Kidney tubule cell (primary cell): ENCODE results near the gene DSTN.

ENCODE experiments used
- DNase-seq: peaks from one replicate; pipeline ENCODE4 v3.0.0-alpha.2; 2018; ENCODE audit warnings: low spot score

Gene DSTN

GRCh38 chr20:17569616-17570346 lies at the start of gene DSTN:
Gene DSTN, plus strand, starts transcription at chr20:17570075. Its CDS starts 134 bp downstream, at chr20:17570209.
- DNase-seq: peak; percentile 95

GRCh38 chr20:17520583-17520982 lies 49.3 kb upstream of the DSTN start:
- DNase-seq: no peak

- DNase-seq: no peak
Measured at GRCh38 chr20:17522528-17522927, 47.3 kb upstream of the DSTN start.

GRCh38 chr20:17523326-17523725 lies 46.5 kb upstream of the DSTN start:
- no peak for DNase-seq

GRCh38 chr20:17524560-17524959 lies 45.3 kb upstream of the DSTN start:
- DNase-seq: no peak

GRCh38 chr20:17525132-17525531 lies 44.7 kb upstream of the DSTN start:
- no peak for DNase-seq

- DNase-seq: peak; percentile 64
Measured at GRCh38 chr20:17525650-17526049, 44.2 kb upstream of the DSTN start.

- no peak for DNase-seq
Measured at GRCh38 chr20:17529586-17529985, 40.3 kb upstream of the DSTN start.

- no peak for DNase-seq
Measured at GRCh38 chr20:17530153-17530552, 39.7 kb upstream of the DSTN start.

- peak; percentile 64 for DNase-seq
Measured at GRCh38 chr20:17530716-17531664, 38.9 kb upstream of the DSTN start, which contains the start of gene BFSP1. Gene BFSP1, minus strand, starts transcription at chr20:17531379. Its CDS starts 50 bp downstream, at chr20:17531329.

- no peak for DNase-seq
Measured at GRCh38 chr20:17531665-17532025, 38.2 kb upstream of the DSTN start.

GRCh38 chr20:17533396-17533795 lies 36.5 kb upstream of the DSTN start:
- DNase-seq: peak; percentile 57

GRCh38 chr20:17534077-17534476 lies 35.8 kb upstream of the DSTN start:
- no peak for DNase-seq

GRCh38 chr20:17536944-17537444 lies 32.9 kb upstream of the DSTN start:
- DNase-seq: peak; percentile 84

- DNase-seq: no peak
Measured at GRCh38 chr20:17537959-17538358, 31.9 kb upstream of the DSTN start.

GRCh38 chr20:17538517-17539170 lies 31.2 kb upstream of the DSTN start:
- DNase-seq: peak; percentile 68

- no peak for DNase-seq
Measured at GRCh38 chr20:17541596-17541995, 28.3 kb upstream of the DSTN start.

- DNase-seq: no peak
Measured at GRCh38 chr20:17541996-17542395, 27.9 kb upstream of the DSTN start.

- no peak for DNase-seq
Measured at GRCh38 chr20:17542481-17542880, 27.4 kb upstream of the DSTN start.

GRCh38 chr20:17542993-17543412 lies 26.9 kb upstream of the DSTN start:
- DNase-seq: no peak

GRCh38 chr20:17543531-17544131 lies 26.2 kb upstream of the DSTN start:
- no peak for DNase-seq

- DNase-seq: no peak
Measured at GRCh38 chr20:17545127-17545526, 24.7 kb upstream of the DSTN start.
